Uterus (tissue), 2 donors: ENCODE measurements around the gene IRGM.
"Not testable (repeated sequence)": the region's sequence is repeated elsewhere in the genome, so short reads cannot be mapped to it uniquely, and the experiment has no call there.

Experiments used
- POLR2A ChIP-seq, 2 donors: fragments of 450-650 bp; IDR thresholded peaks; one replicate each; pipeline ENCODE4 v1.6.1; 2016; ENCODE audit warnings: antibody characterized with exemption in 2 of 2, mild to moderate bottlenecking in 1 of 2, moderate library complexity in 1 of 2
- TF ChIP-seq, protein P1 (sequence below), 4 experiments: fragments of 200-600 bp in 2 of 4; fragments of 450-650 bp in 2 of 4; sonication (generic) in 2 of 4; IDR thresholded peaks; one replicate each; pipeline ENCODE4 v1.5.1; 2016 to 2019; ENCODE audit warnings: antibody characterized with exemption in 4 of 4, mild to moderate bottlenecking in 2 of 4, moderate library complexity in 1 of 4

DNA sequence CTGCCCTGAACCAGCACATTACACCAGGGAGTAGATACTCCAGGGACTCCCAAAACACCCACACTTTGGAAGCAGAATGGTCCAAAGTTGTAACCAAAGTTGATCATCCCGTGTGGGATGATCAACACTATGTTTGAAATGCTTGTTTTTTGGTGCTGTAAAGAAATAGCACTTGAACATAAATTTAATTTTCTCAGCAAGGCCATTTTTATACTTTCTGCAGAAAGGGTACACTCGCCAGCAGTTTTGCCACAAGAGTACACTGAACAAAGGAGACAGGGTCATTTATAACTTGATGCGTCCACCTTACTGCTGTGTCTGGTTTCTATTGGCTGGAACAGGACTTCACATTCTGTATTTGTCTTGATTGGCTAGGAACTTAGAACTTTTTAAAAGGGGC lies 14.5 kb upstream of the IRGM start:
- not testable (repeated sequence) for TF ChIP-seq POLR2A (IDR thresholded peaks at IDR 0.05)
- TF ChIP-seq, protein P1, sequence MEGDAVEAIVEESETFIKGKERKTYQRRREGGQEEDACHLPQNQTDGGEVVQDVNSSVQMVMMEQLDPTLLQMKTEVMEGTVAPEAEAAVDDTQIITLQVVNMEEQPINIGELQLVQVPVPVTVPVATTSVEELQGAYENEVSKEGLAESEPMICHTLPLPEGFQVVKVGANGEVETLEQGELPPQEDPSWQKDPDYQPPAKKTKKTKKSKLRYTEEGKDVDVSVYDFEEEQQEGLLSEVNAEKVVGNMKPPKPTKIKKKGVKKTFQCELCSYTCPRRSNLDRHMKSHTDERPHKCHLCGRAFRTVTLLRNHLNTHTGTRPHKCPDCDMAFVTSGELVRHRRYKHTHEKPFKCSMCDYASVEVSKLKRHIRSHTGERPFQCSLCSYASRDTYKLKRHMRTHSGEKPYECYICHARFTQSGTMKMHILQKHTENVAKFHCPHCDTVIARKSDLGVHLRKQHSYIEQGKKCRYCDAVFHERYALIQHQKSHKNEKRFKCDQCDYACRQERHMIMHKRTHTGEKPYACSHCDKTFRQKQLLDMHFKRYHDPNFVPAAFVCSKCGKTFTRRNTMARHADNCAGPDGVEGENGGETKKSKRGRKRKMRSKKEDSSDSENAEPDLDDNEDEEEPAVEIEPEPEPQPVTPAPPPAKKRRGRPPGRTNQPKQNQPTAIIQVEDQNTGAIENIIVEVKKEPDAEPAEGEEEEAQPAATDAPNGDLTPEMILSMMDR (IDR thresholded peaks at IDR 0.05) = not testable (repeated sequence)
